Measurements from ENCODE around the gene APOM.

DNA sequence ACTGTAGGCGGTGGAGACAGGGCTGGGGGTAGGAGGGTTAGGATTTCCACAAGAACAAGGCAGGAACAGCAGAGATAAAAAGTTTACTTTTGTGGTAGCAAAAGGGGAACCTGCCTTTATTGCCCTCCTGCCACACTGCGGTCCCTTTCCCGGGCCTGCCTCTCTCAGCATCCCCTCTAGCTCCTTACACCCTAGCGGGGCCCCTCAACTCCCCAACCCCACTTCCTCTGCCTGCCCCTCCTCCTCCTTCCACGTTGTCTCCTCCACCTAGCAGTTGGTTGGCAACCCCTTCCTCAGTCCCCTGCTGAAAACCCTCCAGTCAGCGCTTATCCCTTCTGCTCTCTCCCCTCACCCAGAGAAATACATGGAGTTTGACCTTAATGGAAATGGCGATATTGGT lies 39.9 kb upstream of the APOM start:
- TF ChIP-seq, protein P1, sequence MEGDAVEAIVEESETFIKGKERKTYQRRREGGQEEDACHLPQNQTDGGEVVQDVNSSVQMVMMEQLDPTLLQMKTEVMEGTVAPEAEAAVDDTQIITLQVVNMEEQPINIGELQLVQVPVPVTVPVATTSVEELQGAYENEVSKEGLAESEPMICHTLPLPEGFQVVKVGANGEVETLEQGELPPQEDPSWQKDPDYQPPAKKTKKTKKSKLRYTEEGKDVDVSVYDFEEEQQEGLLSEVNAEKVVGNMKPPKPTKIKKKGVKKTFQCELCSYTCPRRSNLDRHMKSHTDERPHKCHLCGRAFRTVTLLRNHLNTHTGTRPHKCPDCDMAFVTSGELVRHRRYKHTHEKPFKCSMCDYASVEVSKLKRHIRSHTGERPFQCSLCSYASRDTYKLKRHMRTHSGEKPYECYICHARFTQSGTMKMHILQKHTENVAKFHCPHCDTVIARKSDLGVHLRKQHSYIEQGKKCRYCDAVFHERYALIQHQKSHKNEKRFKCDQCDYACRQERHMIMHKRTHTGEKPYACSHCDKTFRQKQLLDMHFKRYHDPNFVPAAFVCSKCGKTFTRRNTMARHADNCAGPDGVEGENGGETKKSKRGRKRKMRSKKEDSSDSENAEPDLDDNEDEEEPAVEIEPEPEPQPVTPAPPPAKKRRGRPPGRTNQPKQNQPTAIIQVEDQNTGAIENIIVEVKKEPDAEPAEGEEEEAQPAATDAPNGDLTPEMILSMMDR (IDR thresholded peaks at IDR 0.05): no peak
- TF ChIP-seq POLR2A (IDR thresholded peaks at IDR 0.05): no peak

Measured in adrenal gland (tissue), 5 donors.